Activated T-cell treated with anti-CD3 and anti-CD28 coated beads for 1 hour (primary cell): ENCODE data around the gene RASSF5.

Experiments used
- DNase-seq: peaks from one replicate; pipeline ENCODE4 v3.0.0-alpha.2; 2020; ENCODE audit warnings: low read depth

The RASSF5 gene

GRCh38 chr1:206636671-206637070, 129.3 kb downstream of the RASSF5 start:
- DNase-seq = no peak

- no peak for DNase-seq
These were observed 130.3 kb downstream of the RASSF5 start for GRCh38 chr1:206637605-206638004.
